HCT116 (cell line): ENCODE measurements around the gene ELOVL3.

Experiments
- CTCF ChIP-seq, 3 experiments: fragments of 200-600 bp in 1 of 3; sonication (generic) in 1 of 3; IDR thresholded peaks in 2 of 3; conservative IDR thresholded peaks in 1 of 3; 2 replicates each; pipeline ENCODE4 v1.5.1; 2012 to 2017; ENCODE audit warnings: low read depth in 2 of 3, low read length in 2 of 3, antibody characterized with exemption in 1 of 3, borderline replicate concordance in 1 of 3, control low read depth in 1 of 3, mild to moderate bottlenecking in 1 of 3, mixed read lengths in 1 of 3, mixed run types in 1 of 3, moderate library complexity in 1 of 3; ENCODE audit not compliant: insufficient read depth in 1 of 3
- EGR1 ChIP-seq: IDR thresholded peaks from 2 replicates; pipeline ENCODE4 v1.6.1; 2012; ENCODE audit warnings: low read depth
- SRF ChIP-seq: IDR thresholded peaks from 2 replicates; pipeline ENCODE4 v1.6.1; 2012; ENCODE audit warnings: low read depth

- TF ChIP-seq CTCF (IDR thresholded peaks at IDR 0.05 in 2 of 3, conservative IDR thresholded peaks at IDR 0.05 in 1 of 3; ENCODE audit: borderline replicate concordance in 1 of 3, insufficient read depth in 1 of 3, low read depth in 2 of 3, low read length in 2 of 3): no peak
- TF ChIP-seq EGR1: no peak
- TF ChIP-seq SRF: no peak
Measured at GRCh38 chr10:102222797-102223196, 3.3 kb upstream of the ELOVL3 start.
